ENCODE results near the gene DHX35. TPM values are rescaled to one million over a fixed set of nuclear protein-coding genes. Genes with fewer than 3 reads are reported as not detected.

DHX35 gene
- total RNA-seq, 1 experiment from 2014 or later, result 12.2 TPM

DNA sequence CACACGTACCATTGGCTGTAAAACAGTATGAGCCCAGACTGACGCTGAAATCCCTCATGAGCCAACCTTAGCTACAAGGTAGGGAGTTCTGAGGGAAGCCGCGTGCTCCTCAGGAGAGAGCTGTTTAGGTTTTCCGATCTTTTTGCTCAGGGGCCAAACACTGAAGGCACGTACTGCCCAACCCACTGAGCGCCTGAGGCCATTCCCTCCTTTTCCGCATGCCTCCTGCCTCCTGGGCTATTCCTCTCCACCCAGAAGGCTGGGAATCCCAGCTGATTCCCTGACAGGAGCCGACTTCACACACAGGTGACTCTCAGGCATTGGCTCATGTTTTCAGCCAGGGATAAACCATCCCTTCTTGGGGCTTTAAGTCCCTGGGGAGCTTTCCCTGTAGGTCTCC, 41.3 kb upstream of the DHX35 start:
- no peak for DNase-seq (ENCODE audit: low read depth, low spot score)
- TF ChIP-seq, protein P1, sequence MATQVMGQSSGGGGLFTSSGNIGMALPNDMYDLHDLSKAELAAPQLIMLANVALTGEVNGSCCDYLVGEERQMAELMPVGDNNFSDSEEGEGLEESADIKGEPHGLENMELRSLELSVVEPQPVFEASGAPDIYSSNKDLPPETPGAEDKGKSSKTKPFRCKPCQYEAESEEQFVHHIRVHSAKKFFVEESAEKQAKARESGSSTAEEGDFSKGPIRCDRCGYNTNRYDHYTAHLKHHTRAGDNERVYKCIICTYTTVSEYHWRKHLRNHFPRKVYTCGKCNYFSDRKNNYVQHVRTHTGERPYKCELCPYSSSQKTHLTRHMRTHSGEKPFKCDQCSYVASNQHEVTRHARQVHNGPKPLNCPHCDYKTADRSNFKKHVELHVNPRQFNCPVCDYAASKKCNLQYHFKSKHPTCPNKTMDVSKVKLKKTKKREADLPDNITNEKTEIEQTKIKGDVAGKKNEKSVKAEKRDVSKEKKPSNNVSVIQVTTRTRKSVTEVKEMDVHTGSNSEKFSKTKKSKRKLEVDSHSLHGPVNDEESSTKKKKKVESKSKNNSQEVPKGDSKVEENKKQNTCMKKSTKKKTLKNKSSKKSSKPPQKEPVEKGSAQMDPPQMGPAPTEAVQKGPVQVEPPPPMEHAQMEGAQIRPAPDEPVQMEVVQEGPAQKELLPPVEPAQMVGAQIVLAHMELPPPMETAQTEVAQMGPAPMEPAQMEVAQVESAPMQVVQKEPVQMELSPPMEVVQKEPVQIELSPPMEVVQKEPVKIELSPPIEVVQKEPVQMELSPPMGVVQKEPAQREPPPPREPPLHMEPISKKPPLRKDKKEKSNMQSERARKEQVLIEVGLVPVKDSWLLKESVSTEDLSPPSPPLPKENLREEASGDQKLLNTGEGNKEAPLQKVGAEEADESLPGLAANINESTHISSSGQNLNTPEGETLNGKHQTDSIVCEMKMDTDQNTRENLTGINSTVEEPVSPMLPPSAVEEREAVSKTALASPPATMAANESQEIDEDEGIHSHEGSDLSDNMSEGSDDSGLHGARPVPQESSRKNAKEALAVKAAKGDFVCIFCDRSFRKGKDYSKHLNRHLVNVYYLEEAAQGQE (IDR thresholded peaks at IDR 0.05; ENCODE audit: insufficient read depth in 1 of 2, low read depth in 2 of 2, low read length in 1 of 2), result no peak
- TF ChIP-seq TCF7L2 (IDR thresholded peaks at IDR 0.05; ENCODE audit: low read depth, low read length), result no peak
- TF ChIP-seq, protein P2, sequence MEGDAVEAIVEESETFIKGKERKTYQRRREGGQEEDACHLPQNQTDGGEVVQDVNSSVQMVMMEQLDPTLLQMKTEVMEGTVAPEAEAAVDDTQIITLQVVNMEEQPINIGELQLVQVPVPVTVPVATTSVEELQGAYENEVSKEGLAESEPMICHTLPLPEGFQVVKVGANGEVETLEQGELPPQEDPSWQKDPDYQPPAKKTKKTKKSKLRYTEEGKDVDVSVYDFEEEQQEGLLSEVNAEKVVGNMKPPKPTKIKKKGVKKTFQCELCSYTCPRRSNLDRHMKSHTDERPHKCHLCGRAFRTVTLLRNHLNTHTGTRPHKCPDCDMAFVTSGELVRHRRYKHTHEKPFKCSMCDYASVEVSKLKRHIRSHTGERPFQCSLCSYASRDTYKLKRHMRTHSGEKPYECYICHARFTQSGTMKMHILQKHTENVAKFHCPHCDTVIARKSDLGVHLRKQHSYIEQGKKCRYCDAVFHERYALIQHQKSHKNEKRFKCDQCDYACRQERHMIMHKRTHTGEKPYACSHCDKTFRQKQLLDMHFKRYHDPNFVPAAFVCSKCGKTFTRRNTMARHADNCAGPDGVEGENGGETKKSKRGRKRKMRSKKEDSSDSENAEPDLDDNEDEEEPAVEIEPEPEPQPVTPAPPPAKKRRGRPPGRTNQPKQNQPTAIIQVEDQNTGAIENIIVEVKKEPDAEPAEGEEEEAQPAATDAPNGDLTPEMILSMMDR (IDR thresholded peaks at IDR 0.05), result no peak
- TF ChIP-seq POLR2AphosphoS5 (IDR thresholded peaks at IDR 0.05; ENCODE audit: low read depth, low read length), result no peak
- TF ChIP-seq SIN3A (IDR thresholded peaks at IDR 0.05; ENCODE audit: borderline replicate concordance, insufficient read depth, low read depth, low read length), result no peak
- H3K36me3 ChIP-seq (ENCODE audit: control insufficient read depth, insufficient read depth, low read length), result no peaks in the 10 kb centered on the region
- in situ Hi-C loops (cut with HindIII; ENCODE audit: low pct_unique_long_range_greater_than_20kb, low sequenced_read_pairs), result no loop called here
- intact Hi-C loops (cut with micrococcal nuclease; ENCODE audit: unreplicated experiment), result no loop called here
- 0 out of 2 replicates have a peak, but pooled peaks cover 2% of the 10 kb centered on the region for H3K27me3 ChIP-seq (ENCODE audit: control insufficient read depth, insufficient read depth, low read length)
- ChIA-PET CTCF (no interaction called here), POLR2A (no interaction called here)
- H3K27ac ChIP-seq (ENCODE audit: low read length), result no peak overlapping the region
- H3K4me3 ChIP-seq (ENCODE audit: low read depth in 2 of 2, low read length in 2 of 2), result no peak overlapping the region
- no TSS peak for BruUV-seq (replicated peaks)
- no peaks in the 10 kb centered on the region for H3K9me3 ChIP-seq (ENCODE audit: control insufficient read depth, insufficient read depth, low read depth, low read length)
- H3K4me1 ChIP-seq (ENCODE audit: control insufficient read depth, insufficient read depth, low read length), result no peaks in the 10 kb centered on the region
- no peak for ATAC-seq

DNA sequence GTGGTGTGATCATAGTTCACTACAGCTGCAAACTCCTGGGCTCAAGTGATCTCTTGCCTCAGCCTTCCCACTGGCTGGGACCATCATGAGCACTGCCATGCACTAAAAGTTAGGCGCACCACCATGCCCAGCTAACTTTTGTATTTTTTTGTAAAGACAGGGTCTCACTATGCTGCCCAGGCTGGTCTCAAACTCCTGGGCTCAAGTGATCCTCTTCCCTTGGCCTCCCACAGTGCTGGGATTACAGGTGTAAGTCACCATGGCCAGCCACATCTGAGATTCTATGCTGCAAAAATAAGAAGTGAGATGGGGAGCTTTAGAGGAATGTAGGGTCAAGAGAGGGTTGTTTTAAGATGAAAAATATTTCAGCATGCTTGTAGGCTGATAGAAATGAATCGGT, 37.4 kb upstream of the DHX35 start:
- in situ Hi-C loops (cut with HindIII; ENCODE audit: low pct_unique_long_range_greater_than_20kb, low sequenced_read_pairs) (no loop called here), intact Hi-C loops (cut with micrococcal nuclease; ENCODE audit: unreplicated experiment) (no loop called here)
- ATAC-seq, result no peak
- H3K27me3 ChIP-seq (ENCODE audit: control insufficient read depth, insufficient read depth, low read length), result 0 out of 2 replicates have a peak, but pooled peaks cover 2% of the 10 kb centered on the region
- DNase-seq (ENCODE audit: low read depth, low spot score), result no peak
- H3K36me3 ChIP-seq (ENCODE audit: control insufficient read depth, insufficient read depth, low read length), result no peaks in the 10 kb centered on the region; the same call in 1 of the 2 replicates
- H3K9me3 ChIP-seq (ENCODE audit: control insufficient read depth, insufficient read depth, low read depth, low read length), result no peaks in the 10 kb centered on the region
- H3K4me3 ChIP-seq (ENCODE audit: low read depth in 2 of 2, low read length in 2 of 2), result no peak overlapping the region
- BruUV-seq (replicated peaks), result no TSS peak
- H3K4me1 ChIP-seq (ENCODE audit: control insufficient read depth, insufficient read depth, low read length), result peaks cover 10% of the 10 kb centered on the region
- POLR2A ChIA-PET, result interaction anchor here (0.7 kb wide), 1 partner anchor 1963 kb away, joined by 6 read pairs; no protein-coding TSS in a partner anchor
- TF ChIP-seq TCF7L2 (IDR thresholded peaks at IDR 0.05; ENCODE audit: low read depth, low read length), result no peak
- no peak for TF ChIP-seq SIN3A (IDR thresholded peaks at IDR 0.05; ENCODE audit: borderline replicate concordance, insufficient read depth, low read depth, low read length)
- TF ChIP-seq, protein P1 (IDR thresholded peaks at IDR 0.05; ENCODE audit: insufficient read depth in 1 of 2, low read depth in 2 of 2, low read length in 1 of 2), result no peak
- TF ChIP-seq, protein P2 (IDR thresholded peaks at IDR 0.05), result no peak
- no peak for TF ChIP-seq POLR2AphosphoS5 (IDR thresholded peaks at IDR 0.05; ENCODE audit: low read depth, low read length)
- CTCF ChIA-PET, result no interaction called here
- H3K27ac ChIP-seq (ENCODE audit: low read length), result no peak overlapping the region

Measured in Panc1 (cell line).